ENCODE results near the gene TMEM255B. TPM values are rescaled to one million over a fixed set of nuclear protein-coding genes. Genes with fewer than 3 reads are reported as not detected.

Gene TMEM255B
- total RNA-seq, 1 experiment from 2014 or later = 0.81 TPM

- DNase-seq (ENCODE audit: low spot score) = no peak
These were observed 87.8 kb downstream of the TMEM255B start for GRCh38 chr13:113846636-113847318.

GRCh38 chr13:113848020-113848419 lies 89.0 kb downstream of the TMEM255B start:
- no peak for DNase-seq (ENCODE audit: low spot score)

GRCh38 chr13:113848431-113849260 lies 89.6 kb downstream of the TMEM255B start:
- no peak for DNase-seq (ENCODE audit: low spot score)

- DNase-seq (ENCODE audit: low spot score) = no peak
These were observed 90.5 kb downstream of the TMEM255B start for GRCh38 chr13:113849546-113849945.

DNA sequence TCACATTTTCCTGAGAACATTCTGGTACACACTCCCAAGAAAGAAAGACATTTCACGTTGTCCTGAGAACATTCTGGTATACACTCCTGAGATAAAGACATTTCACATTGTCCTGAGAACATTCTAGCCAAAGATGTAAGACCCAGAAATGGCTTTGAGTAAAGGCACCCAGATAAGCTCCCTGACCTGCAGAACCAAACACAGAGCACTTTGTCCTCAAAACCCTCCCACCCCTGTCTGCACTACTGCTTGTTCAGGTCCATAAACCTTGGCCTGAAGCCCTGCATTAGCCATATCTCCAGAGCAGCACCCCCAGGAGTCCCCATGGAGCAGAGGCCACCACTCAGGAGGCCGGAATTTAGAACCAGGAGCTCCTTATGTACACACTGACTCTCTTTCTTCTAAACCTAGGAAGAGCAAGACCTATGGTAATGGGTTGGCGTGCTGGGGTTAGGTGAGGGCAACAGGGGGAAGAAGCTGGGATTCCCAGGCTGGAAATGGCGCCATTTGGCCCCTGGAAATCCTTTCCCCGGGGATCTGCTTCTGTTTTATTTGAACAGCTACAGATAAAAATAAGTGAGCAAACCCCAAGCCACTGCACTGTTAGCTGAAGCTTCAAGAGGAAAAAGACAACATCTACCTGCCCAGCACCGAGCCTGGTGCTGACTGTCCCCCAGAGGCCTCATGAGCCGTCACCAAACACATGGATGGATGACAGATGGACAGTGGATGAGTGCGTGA lies 91.1 kb downstream of the TMEM255B start:
- no peak for DNase-seq (ENCODE audit: low spot score)

DNA sequence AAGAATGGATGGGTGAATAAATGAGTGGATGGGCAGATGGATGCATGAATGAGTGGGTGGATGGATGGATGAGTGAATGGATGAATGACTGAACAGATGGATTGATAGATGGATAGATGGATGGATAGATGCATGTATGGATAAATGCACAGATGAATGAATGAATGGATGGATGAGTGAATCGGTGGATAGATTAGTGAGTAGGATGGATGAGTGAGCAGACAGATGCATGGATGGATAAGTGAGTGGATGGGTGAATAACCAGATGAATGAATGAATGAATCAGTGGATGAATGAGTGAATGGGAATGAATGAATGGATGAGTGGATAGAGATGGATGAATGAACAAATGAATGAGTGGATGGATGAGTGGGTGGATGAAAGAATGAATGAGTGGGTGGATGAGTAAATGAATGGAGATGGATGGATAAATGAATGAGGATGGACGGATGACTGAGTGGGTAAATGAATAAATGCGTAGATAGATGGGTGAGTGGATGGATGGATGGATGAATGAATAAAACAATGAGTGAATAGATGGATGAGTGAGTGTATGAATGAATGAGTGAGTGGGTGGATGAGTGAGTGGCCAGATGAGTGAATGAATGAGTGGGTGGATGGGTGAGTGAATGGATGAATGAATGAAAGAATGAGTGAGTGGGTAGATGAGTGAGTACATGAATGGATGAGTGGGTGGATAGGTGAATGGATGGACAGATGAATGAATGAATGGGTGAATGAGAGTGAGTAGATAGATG lies 91.9 kb downstream of the TMEM255B start:
- no peak for DNase-seq (ENCODE audit: low spot score)

- no peak for DNase-seq (ENCODE audit: low spot score)
These were observed 92.4 kb downstream of the TMEM255B start for GRCh38 chr13:113851480-113851803.

DNA sequence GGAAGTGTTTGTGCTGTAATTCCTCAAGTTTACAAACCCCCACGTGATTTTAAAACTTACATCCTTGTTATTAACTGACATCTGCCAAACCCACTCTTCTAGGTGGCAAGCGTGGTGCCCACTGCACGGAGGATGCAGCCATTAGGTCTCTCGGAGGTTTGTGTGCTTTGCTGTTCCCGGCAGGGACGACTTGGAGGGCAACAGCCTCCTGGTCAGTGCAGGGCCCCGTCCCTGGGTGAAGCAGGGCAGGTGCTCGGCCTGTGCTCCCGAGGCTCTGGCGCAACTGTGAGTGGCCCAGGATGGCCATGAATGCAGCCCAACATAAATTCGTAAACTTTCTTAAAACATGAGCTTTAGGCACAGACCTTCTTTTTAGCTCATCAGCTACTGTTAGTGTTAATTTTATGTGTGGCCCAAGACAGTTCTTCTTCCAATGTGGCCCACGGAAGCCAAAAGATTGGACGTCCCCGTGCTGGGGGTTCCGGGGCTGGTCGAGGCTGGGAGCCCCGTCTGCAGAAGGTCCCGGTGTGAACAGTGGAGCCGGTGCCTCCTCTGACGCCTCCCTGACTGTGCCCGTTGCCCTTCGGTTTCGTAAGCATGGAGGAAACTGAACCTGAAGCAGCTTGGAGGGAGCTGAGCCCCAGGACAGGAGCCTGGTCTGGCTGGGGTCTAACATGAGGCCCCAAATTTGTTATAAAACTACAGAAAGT lies 93.0 kb downstream of the TMEM255B start:
- no peak for DNase-seq (ENCODE audit: low spot score)

- DNase-seq (ENCODE audit: low spot score) = no peak
These were observed 93.8 kb downstream of the TMEM255B start for GRCh38 chr13:113852536-113853517.

DNA sequence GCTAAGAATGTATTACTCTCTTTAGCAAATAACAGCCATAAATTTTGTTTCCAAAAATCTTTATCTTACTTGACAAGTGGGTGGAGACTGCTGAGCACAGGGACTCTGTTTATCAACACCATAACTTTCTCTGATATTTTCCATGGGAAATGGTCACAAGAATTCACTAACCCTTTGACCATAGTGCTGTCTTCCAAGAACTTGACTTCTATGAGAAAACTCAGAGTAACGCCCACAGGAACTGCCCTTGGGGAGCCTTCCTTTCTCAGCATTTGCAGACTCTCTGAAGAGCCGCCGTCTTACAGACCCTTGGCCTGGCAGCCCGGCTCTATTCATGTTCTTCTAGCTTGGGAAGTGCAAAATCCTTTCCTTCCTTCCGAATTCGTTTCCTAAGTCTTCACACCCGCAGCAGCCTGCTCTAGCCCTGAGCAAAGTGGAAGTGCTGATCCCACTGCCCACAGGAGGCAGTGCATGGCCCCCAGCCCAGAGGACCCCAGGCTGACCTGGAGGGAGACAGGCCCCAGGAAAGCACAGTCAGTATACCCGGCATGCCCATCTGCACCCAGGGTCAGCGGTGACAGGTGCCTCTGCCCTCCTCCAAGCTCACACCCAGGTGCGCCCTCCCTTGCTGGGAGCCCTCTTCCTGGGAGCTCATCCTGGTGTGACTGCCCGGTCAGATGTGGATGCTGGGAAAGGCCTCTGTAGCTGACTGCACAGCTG lies 94.7 kb downstream of the TMEM255B start:
- DNase-seq (ENCODE audit: low spot score) = no peak

- no peak for DNase-seq (ENCODE audit: low spot score)
These were observed 95.4 kb downstream of the TMEM255B start for GRCh38 chr13:113854238-113855011.

DNA sequence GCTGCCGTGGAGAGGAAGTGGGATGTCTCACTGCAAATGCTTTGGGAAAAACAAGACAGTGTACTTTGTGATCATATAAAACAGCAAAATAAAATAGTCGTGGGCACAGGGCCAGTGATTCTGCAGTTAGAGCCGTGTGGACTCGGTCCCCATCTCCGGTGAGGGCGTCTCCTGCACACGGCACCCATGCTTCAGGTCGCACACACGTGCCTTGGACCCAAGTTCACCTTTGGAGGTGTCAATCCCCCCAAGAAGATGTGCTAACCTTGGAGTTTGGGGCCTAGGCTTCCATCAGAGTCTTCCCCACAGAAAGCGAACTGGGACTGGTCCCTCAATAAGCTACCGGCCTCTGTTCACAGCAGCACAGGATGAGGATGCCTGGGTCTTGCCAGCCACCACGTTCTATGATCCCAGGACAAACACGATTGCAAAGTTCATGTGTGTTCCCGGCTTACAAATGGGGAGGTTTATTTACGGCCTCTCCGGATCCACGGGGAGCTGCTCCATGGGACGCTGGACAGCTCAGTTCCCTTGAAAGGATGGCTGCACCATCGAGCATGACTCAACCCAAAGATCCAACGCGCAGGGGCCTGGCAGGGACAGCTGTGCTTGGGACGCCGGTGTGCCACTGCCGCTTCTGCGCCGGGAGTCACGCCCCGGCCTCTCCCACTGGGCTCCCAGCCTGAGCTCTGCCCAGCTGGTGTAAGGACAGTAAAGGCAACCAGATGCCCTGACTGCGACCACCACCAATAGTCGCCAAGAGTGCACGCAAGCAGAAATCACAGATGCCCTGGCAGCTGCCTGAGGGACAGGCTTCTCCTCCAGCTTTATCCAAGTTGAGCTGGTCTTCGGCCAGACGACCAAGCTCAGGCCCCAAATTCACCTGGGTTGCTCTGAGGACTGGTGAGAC lies 96.2 kb downstream of the TMEM255B start:
- no peak for DNase-seq (ENCODE audit: low spot score)

- DNase-seq (ENCODE audit: low spot score) = no peak
These were observed 97.1 kb downstream of the TMEM255B start for GRCh38 chr13:113855931-113856715.

- DNase-seq (ENCODE audit: low spot score) = no peak
These were observed 97.7 kb downstream of the TMEM255B start for GRCh38 chr13:113856716-113857065.

DNA sequence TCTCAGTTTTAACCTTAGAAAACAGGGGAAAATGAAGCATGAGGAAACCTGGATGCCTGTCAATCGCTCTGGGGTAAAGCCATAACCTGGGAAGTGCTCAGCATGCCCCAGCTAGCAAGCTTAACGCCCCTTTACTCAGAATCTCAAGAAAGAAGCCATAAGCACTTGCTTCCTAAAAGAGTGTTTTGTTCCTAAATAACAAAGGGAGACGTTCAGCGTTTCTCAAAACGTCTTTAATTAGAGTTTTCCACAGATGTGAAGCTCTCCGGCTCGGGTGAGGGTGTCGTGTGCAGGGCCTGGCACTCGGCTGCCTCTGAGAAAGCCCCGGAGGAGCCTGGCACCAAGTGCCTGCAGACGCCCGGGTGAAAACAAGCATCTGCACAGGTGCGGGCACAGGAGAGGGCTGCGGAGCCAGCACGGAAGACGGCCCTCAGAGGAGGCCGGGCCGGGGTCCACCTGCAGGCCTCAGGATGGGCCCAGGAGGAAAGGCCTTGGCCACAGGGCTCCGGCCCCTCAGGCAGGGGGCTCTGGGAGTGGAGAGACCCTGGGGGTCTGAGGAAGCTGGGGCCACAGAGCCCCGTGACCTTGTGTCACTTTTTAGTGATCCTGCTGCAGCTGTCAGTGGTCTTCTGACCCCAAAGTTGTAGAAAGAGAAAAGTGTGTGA lies 98.6 kb downstream of the TMEM255B start:
- no peak for DNase-seq (ENCODE audit: low spot score)

All from HT-29 (cell line).